Kidney epithelial cell (primary cell): ENCODE measurements around the gene HOGA1. TPM values are rescaled to one million over a fixed set of nuclear protein-coding genes. Genes with fewer than 3 reads are reported as not detected.

Experiments used
- DNase-seq: peaks from one replicate; pipeline ENCODE4 v3.0.0-alpha.2; 2010; ENCODE audit warnings: low read depth
- H3K27me3 ChIP-seq: 2 replicates; pipeline ENCODE4 v1.6.0; 2011; ENCODE audit warnings: low read length; ENCODE audit not compliant: control insufficient read depth, insufficient read depth
- H3K36me3 ChIP-seq: 2 replicates; pipeline ENCODE4 v1.5.1; 2011; ENCODE audit warnings: low read length; ENCODE audit not compliant: control insufficient read depth, insufficient read depth
- H3K4me3 ChIP-seq: 2 replicates; pipeline ENCODE4 v1.5.1; 2011; ENCODE audit warnings: low read depth, mild to moderate bottlenecking, control low read depth, low read length
- total RNA-seq: library from RNA; depleted of rRNA; stranded (reverse); fragments of >200 nt; gene quantifications from 2 replicates; pipeline ENCODE4 v1.2.3, GENCODE V29; 2015
- TF ChIP-seq, protein P1 (sequence below): IDR thresholded peaks from 2 replicates; pipeline ENCODE4 v1.5.1; 2011; ENCODE audit warnings: mild to moderate bottlenecking, moderate library complexity, low read length, control low read depth, inconsistent platforms; ENCODE audit not compliant: insufficient read depth, poor library complexity, severe bottlenecking

HOGA1 gene
- total RNA-seq, 1 donor from 2014 or later = 3.4 TPM

GRCh38 chr10:97583476-97583875, 713 bp upstream of the HOGA1 start:
- Histone ChIP-seq H3K36me3 (no peaks in the 10 kb centered on the region), H3K4me3 (no peak overlapping the region), H3K27me3 (no peaks in the 10 kb centered on the region)
- no peak for DNase-seq
- TF ChIP-seq, protein P1, sequence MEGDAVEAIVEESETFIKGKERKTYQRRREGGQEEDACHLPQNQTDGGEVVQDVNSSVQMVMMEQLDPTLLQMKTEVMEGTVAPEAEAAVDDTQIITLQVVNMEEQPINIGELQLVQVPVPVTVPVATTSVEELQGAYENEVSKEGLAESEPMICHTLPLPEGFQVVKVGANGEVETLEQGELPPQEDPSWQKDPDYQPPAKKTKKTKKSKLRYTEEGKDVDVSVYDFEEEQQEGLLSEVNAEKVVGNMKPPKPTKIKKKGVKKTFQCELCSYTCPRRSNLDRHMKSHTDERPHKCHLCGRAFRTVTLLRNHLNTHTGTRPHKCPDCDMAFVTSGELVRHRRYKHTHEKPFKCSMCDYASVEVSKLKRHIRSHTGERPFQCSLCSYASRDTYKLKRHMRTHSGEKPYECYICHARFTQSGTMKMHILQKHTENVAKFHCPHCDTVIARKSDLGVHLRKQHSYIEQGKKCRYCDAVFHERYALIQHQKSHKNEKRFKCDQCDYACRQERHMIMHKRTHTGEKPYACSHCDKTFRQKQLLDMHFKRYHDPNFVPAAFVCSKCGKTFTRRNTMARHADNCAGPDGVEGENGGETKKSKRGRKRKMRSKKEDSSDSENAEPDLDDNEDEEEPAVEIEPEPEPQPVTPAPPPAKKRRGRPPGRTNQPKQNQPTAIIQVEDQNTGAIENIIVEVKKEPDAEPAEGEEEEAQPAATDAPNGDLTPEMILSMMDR = no peak

GRCh38 chr10:97584798-97585438, 729 bp downstream of the HOGA1 start:
- peak overlapping the region; percentile 1 for H3K4me3 ChIP-seq
- no peak for DNase-seq
- TF ChIP-seq, protein P1 = no peak
- no peaks in the 10 kb centered on the region for H3K27me3 ChIP-seq
- H3K36me3 ChIP-seq = no peaks in the 10 kb centered on the region

- no peak for DNase-seq
- no peaks in the 10 kb centered on the region for H3K27me3 ChIP-seq
- H3K4me3 ChIP-seq = no peak overlapping the region
- H3K36me3 ChIP-seq = no peaks in the 10 kb centered on the region
- TF ChIP-seq, protein P1 = no peak
These were observed 1.2 kb downstream of the HOGA1 start for GRCh38 chr10:97585439-97585811.

DNA sequence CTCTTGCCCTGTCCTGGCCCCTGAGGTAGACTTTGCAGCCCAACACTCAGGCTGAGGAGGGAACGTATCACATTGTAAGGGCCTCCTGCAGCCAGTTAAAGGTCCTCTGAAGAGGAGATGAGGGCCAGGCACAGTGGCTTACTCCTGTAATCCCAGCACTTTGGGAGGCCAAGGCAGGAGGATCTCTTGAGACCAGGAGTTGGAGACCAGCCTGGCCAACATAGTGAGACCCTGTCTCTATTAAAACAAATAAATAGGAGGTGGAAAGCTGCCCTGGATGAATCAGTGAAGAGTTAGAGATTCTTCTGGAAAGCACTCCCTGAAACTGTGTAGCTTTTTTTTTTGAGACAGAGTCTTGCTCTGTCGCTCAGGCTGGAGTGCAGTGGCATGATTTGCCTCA, 3.0 kb downstream of the HOGA1 start:
- Histone ChIP-seq H3K36me3 (no peaks in the 10 kb centered on the region), H3K27me3 (no peaks in the 10 kb centered on the region), H3K4me3 (no peak overlapping the region)
- no peak for DNase-seq
- TF ChIP-seq, protein P1 = no peak

- Histone ChIP-seq H3K4me3 (no peak within 1 kb of the TSS), H3K36me3 (no peaks in the 10 kb centered on the region), H3K27me3 (no peaks in the 10 kb centered on the region)
- DNase-seq = no peak
- TF ChIP-seq, protein P1 = no peak
These were observed 5.3 kb downstream of the HOGA1 start, which contains the start of gene C10orf62 for GRCh38 chr10:97589479-97589878. C10orf62 (plus strand) TSS chr10:97589721; CDS start chr10:97589898, 177 bp downstream.
